Esophagus squamous epithelium (tissue), 5 donors: Measurements from ENCODE around the gene MBNL1. TPM values are rescaled to one million over a fixed set of nuclear protein-coding genes. Genes with fewer than 3 reads are reported as not detected.
"Not testable (repeated sequence)": the region's sequence is repeated elsewhere in the genome, so short reads cannot be mapped to it uniquely, and the experiment has no call there.

Source experiments
- DNase-seq: peaks from one replicate; lab custom pipeline; 2025; lab: John Stamatoyannopoulos, UW
- H3K27ac ChIP-seq, 4 donors: fragments of 200-600 bp; sonication (generic); one replicate each; pipeline ENCODE4 v1.5.1; 2016 to 2019; ENCODE audit warnings: mild to moderate bottlenecking in 1 of 4
- H3K27me3 ChIP-seq, 4 donors: fragments of 200-600 bp; sonication (generic); 1 replicate in 3 of 4; 2 replicates in 1 of 4; pipeline versions ENCODE4 v1.5.1 to v1.6.0; 2017 to 2021; ENCODE audit warnings: antibody characterized with exemption in 1 of 4
- H3K36me3 ChIP-seq, 3 donors: fragments of 200-600 bp; sonication (generic); one replicate each; pipeline ENCODE4 v1.5.1; 2016 to 2019
- H3K4me1 ChIP-seq, 3 donors: fragments of 200-600 bp; sonication (generic); one replicate each; pipeline ENCODE4 v1.5.1; 2017 to 2019
- H3K4me3 ChIP-seq, 4 donors: fragments of 200-600 bp; sonication (generic); 1 replicate in 3 of 4; 2 replicates in 1 of 4; pipeline ENCODE4 v1.5.1; 2016 to 2019; ENCODE audit warnings: mild to moderate bottlenecking in 2 of 4, moderate library complexity in 1 of 4
- H3K9me3 ChIP-seq, 3 donors: fragments of 200-600 bp; sonication (generic); one replicate each; pipeline ENCODE4 v1.5.1; 2016 to 2019
- CTCF ChIP-seq, 6 experiments: fragments of 450-650 bp in 4 of 6; fragments of 200-600 bp in 2 of 6; sonication (generic) in 2 of 6; IDR thresholded peaks; one replicate each; pipeline ENCODE4 v1.5.1; 2016 to 2019; ENCODE audit warnings: antibody characterized with exemption in 6 of 6, mild to moderate bottlenecking in 4 of 6, moderate library complexity in 4 of 6
- POLR2A ChIP-seq, 4 donors: fragments of 450-650 bp; IDR thresholded peaks; one replicate each; pipeline ENCODE4 v1.6.1; 2017; ENCODE audit warnings: antibody characterized with exemption in 4 of 4, mild to moderate bottlenecking in 4 of 4, moderate library complexity in 3 of 4
- WGBS, 2 donors: methylation state at CpG; one replicate each; pipeline ENCODE4 v1.1.5; 2018; 5-methylcytosine and 5-hydroxymethylcytosine counted together
- intact Hi-C: fragments of 100-400 bp; cut with DNase I; formaldehyde crosslinking; loops from one replicate; pipeline ENCODE4 v1.15.0; 2022
- total RNA-seq, 4 donors: library from RNA; depleted of rRNA; stranded (reverse); fragments of >200 nt; gene quantifications; one replicate each; pipeline ENCODE4 v1.1.0, GENCODE V29; 2016
- donor health status: DM: yes; HTN: yes; CAD: no.

Gene MBNL1
- total RNA-seq, 4 donors from 2014 or later = 94.0 to 318 (median 161) TPM

GRCh38 chr3:152362086-152362485 is 93.4 kb downstream of the MBNL1 start:
- H3K4me1 ChIP-seq = peaks cover 0 to 78% (median 24%) of the 10 kb centered on the region in 3 donors
- no peak overlapping the region for H3K4me3 ChIP-seq
- no peaks in the 10 kb centered on the region for H3K9me3 ChIP-seq
- H3K36me3 ChIP-seq = peaks cover 0 to 13% (median 0%) of the 10 kb centered on the region in 3 donors
- intact Hi-C loops = no loop called here
- WGBS, 2 donors = 90 to 95% methylated on average over 5 of the region's 5 CpGs
- TF ChIP-seq POLR2A (IDR thresholded peaks at IDR 0.05) (no peak), CTCF (IDR thresholded peaks at IDR 0.05) (no peak)
- no peaks in the 10 kb centered on the region for H3K27me3 ChIP-seq
- no peak overlapping the region for H3K27ac ChIP-seq
- DNase-seq = no peak

- no peak for TF ChIP-seq POLR2A (IDR thresholded peaks at IDR 0.05)
- no peak for TF ChIP-seq CTCF (IDR thresholded peaks at IDR 0.05)
- intact Hi-C loops = no loop called here
- Histone ChIP-seq H3K27ac (no peak overlapping the region), H3K4me3 (no peak overlapping the region), H3K4me1 (peaks cover 0 to 70% (median 15%) of the 10 kb centered on the region in 3 donors), H3K27me3 (no peaks in the 10 kb centered on the region), H3K36me3 (peaks cover 0 to 16% (median 0%) of the 10 kb centered on the region in 3 donors), H3K9me3 (no peaks in the 10 kb centered on the region)
- DNase-seq = no peak
These were observed 95.5 kb downstream of the MBNL1 start for GRCh38 chr3:152364237-152364636.

- Histone ChIP-seq H3K9me3 (no peaks in the 10 kb centered on the region), H3K27me3 (no peaks in the 10 kb centered on the region), H3K4me1 (peaks cover 0 to 64% (median 8%) of the 10 kb centered on the region in 3 donors), H3K27ac (peak overlapping the region in 1 of 4 donors; percentile 16), H3K36me3 (peaks cover 0 to 16% (median 0%) of the 10 kb centered on the region in 3 donors), H3K4me3 (no peak overlapping the region)
- WGBS, 2 donors = 59% methylated on average over 2 of the region's 2 CpGs
- intact Hi-C loops = no loop called here
- DNase-seq = no peak
- TF ChIP-seq CTCF (IDR thresholded peaks at IDR 0.05) (no peak), POLR2A (IDR thresholded peaks at IDR 0.05) (no peak)
These were observed 96.4 kb downstream of the MBNL1 start for GRCh38 chr3:152365126-152365525.

GRCh38 chr3:152365766-152366593 is 97.3 kb downstream of the MBNL1 start:
- WGBS, 2 donors = 39 to 50% methylated on average over 4 of the region's 4 CpGs
- Histone ChIP-seq H3K4me3 (no peak overlapping the region), H3K27ac (peak overlapping the region in 2 of 4 donors; percentile 16), H3K9me3 (no peaks in the 10 kb centered on the region), H3K4me1 (peaks cover 0 to 60% (median 6%) of the 10 kb centered on the region in 3 donors), H3K27me3 (no peaks in the 10 kb centered on the region), H3K36me3 (peaks cover 0 to 16% (median 0%) of the 10 kb centered on the region in 3 donors)
- intact Hi-C loops = no loop called here
- DNase-seq = no peak
- TF ChIP-seq CTCF (IDR thresholded peaks at IDR 0.05) (no peak), POLR2A (IDR thresholded peaks at IDR 0.05) (no peak)

- intact Hi-C loops, H3K4me3 ChIP-seq, H3K27me3 ChIP-seq, H3K9me3 ChIP-seq, DNase-seq, H3K27ac ChIP-seq: not testable (repeated sequence)
- H3K36me3 ChIP-seq = peaks cover 0 to 12% (median 0%) of the 10 kb centered on the region in 3 donors
- H3K4me1 ChIP-seq = peaks cover 0 to 48% (median 6%) of the 10 kb centered on the region in 3 donors
- 75 to 84% methylated on average over 2 of the region's 2 CpGs for WGBS, 2 donors
These were observed 98.5 kb downstream of the MBNL1 start for GRCh38 chr3:152367192-152367591.

GRCh38 chr3:152372633-152373032 is 103.9 kb downstream of the MBNL1 start:
- DNase-seq, H3K4me3 ChIP-seq, intact Hi-C loops, H3K9me3 ChIP-seq, H3K27me3 ChIP-seq: not testable (repeated sequence)
- no CpG with 5 or more reads among the region's 6 CpGs for WGBS, 2 donors
- peaks cover 0 to 12% (median 0%) of the 10 kb centered on the region in 3 donors for H3K36me3 ChIP-seq
- H3K27ac ChIP-seq = peak overlapping the region in 1 of 4 donors; percentile 7
- H3K4me1 ChIP-seq = peaks cover 4 to 54% (median 16%) of the 10 kb centered on the region in 3 donors
